WTC11 (cell line): ENCODE measurements around the gene CPXM1.

Experiments
- CREB1 ChIP-seq: sonication (generic); formaldehyde crosslinking; IDR thresholded peaks from 2 replicates; pipeline ENCODE4 v1.8.0; 2023; ENCODE audit warnings: mild to moderate bottlenecking, missing genetic modification reagents
- ESRRA ChIP-seq: sonication (generic); formaldehyde crosslinking; IDR thresholded peaks from 2 replicates; pipeline ENCODE4 v1.8.1; 2022; ENCODE audit warnings: mild to moderate bottlenecking, missing genetic modification reagents, borderline replicate concordance
- IRF2 ChIP-seq: sonication (generic); formaldehyde crosslinking; IDR thresholded peaks from 2 replicates; pipeline ENCODE4 v1.8.0; 2022; ENCODE audit warnings: low read depth, missing genetic modification reagents, borderline replicate concordance
- NFE2L1 ChIP-seq: sonication (generic); formaldehyde crosslinking; IDR thresholded peaks from 2 replicates; pipeline ENCODE4 v1.8.1; 2023; ENCODE audit warnings: missing genetic modification reagents
- NR1H2 ChIP-seq: sonication (generic); formaldehyde crosslinking; IDR thresholded peaks from 2 replicates; pipeline ENCODE4 v1.9.0; 2021; ENCODE audit warnings: mild to moderate bottlenecking, moderate library complexity, missing genetic modification reagents
- TF ChIP-seq, protein P1 (sequence below): fragments of 200-600 bp; IDR thresholded peaks from 2 replicates; pipeline ENCODE4 v1.8.0; 2022; ENCODE audit warnings: antibody characterized with exemption

DNA sequence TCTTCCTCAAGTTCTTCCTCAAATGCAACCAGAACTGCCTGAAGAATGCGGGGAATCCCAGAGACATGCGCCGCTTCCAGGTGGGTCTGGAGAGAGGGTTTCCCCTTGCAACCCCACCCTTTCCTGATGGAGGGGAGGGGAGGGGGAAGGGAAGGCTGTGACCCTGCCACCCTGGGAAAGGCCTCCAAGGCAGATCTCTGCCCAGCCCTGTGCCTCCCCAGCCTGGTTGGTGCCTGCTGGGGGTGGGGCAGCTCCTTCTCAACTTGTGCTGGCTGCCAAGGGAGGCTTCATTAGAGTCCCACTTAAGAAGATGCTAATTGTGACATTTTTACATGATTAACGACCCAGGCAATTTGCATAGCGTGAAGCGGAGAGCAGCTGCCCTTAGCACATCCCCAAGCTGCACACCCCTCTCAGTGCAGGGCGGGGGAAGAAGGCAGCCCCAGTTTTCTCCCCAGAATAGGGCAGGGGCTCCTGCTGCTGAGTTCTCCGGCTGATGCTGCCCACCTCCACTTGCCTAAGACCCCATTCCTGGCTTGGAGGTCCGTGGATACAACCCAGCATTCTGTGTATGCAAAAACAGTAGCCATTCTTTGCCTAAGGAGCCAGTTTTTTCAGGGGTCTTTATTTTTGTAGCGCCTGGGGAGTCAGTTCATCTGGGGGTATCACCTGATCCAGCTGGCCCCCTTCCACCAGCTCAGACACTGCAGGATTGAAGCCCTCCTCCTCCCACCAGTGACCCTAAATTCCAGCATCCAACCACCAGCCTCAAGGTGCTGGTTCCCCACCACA is 51.7 kb downstream of the CPXM1 start:
- TF ChIP-seq, protein P1, sequence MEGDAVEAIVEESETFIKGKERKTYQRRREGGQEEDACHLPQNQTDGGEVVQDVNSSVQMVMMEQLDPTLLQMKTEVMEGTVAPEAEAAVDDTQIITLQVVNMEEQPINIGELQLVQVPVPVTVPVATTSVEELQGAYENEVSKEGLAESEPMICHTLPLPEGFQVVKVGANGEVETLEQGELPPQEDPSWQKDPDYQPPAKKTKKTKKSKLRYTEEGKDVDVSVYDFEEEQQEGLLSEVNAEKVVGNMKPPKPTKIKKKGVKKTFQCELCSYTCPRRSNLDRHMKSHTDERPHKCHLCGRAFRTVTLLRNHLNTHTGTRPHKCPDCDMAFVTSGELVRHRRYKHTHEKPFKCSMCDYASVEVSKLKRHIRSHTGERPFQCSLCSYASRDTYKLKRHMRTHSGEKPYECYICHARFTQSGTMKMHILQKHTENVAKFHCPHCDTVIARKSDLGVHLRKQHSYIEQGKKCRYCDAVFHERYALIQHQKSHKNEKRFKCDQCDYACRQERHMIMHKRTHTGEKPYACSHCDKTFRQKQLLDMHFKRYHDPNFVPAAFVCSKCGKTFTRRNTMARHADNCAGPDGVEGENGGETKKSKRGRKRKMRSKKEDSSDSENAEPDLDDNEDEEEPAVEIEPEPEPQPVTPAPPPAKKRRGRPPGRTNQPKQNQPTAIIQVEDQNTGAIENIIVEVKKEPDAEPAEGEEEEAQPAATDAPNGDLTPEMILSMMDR: no peak
- TF ChIP-seq CREB1 (no peak), NR1H2 (no peak), IRF2 (CRISPR knock-in tag) (no peak), ESRRA (CRISPR knock-in tag) (no peak), NFE2L1 (CRISPR knock-in tag) (no peak)
